Fibroblast of villous mesenchyme (primary cell): ENCODE data around the gene SI. TPM values are rescaled to one million over a fixed set of nuclear protein-coding genes. Genes with fewer than 3 reads are reported as not detected.
"Not testable (repeated sequence)": the region's sequence is repeated elsewhere in the genome, so short reads cannot be mapped to it uniquely, and the experiment has no call there.

Experiments
- DNase-seq: peaks from one replicate; pipeline ENCODE4 v3.0.0-alpha.2; 2010; ENCODE audit warnings: low read depth
- H3K4me3 ChIP-seq: 2 replicates; pipeline ENCODE4 v1.5.1; 2011; ENCODE audit warnings: low read depth, mild to moderate bottlenecking, low read length
- CTCF ChIP-seq: IDR thresholded peaks from 2 replicates; pipeline ENCODE4 v1.5.1; 2012; ENCODE audit warnings: low read depth, mild to moderate bottlenecking, low read length; ENCODE audit not compliant: insufficient read depth
- total RNA-seq: library from RNA; depleted of rRNA; stranded (reverse); fragments of >200 nt; gene quantifications from 2 replicates; pipeline ENCODE4 v1.2.3, GENCODE V29; 2012

SI gene
- total RNA-seq, 1 donor = not detected

- no peak for TF ChIP-seq CTCF
- no peak for DNase-seq
- H3K4me3 ChIP-seq = no peak overlapping the region
Observed at GRCh38 chr3:165070682-165071081, 7.6 kb downstream of the SI start.

GRCh38 chr3:165056510-165056909, 21.8 kb downstream of the SI start:
- TF ChIP-seq CTCF = no peak
- H3K4me3 ChIP-seq = no peak overlapping the region
- DNase-seq = no peak

- H3K4me3 ChIP-seq = no peak overlapping the region
- no peak for DNase-seq
- TF ChIP-seq CTCF = no peak
Observed at GRCh38 chr3:165040186-165040585, 38.1 kb downstream of the SI start.

- TF ChIP-seq CTCF = no peak
- H3K4me3 ChIP-seq = no peak overlapping the region
- DNase-seq = no peak
Observed at GRCh38 chr3:165011557-165011956, 66.7 kb downstream of the SI start.

- DNase-seq = no peak
- H3K4me3 ChIP-seq = no peak overlapping the region
- no peak for TF ChIP-seq CTCF
Observed at GRCh38 chr3:164984947-164985346, 93.3 kb downstream of the SI start.

GRCh38 chr3:164962610-164963009, 115.7 kb downstream of the SI start:
- TF ChIP-seq CTCF = no peak
- no peak overlapping the region for H3K4me3 ChIP-seq
- no peak for DNase-seq

- no peak overlapping the region for H3K4me3 ChIP-seq
- no peak for DNase-seq
- TF ChIP-seq CTCF = no peak
Observed at GRCh38 chr3:164952966-164953365, 125.3 kb downstream of the SI start.

GRCh38 chr3:164951403-164951802, 126.9 kb downstream of the SI start:
- H3K4me3 ChIP-seq, DNase-seq: not testable (repeated sequence)
